CD4-positive, alpha-beta T cell treated with Interleukin-17A for 1 hour (primary cell): ENCODE results near the gene C5.
A peak's percentile ranks its signal among the peaks of the same experiment; 100 is the strongest.

ENCODE experiments used
- DNase-seq: peaks from one replicate; pipeline ENCODE4 v3.0.0-alpha.2; 2020

Gene C5

DNA sequence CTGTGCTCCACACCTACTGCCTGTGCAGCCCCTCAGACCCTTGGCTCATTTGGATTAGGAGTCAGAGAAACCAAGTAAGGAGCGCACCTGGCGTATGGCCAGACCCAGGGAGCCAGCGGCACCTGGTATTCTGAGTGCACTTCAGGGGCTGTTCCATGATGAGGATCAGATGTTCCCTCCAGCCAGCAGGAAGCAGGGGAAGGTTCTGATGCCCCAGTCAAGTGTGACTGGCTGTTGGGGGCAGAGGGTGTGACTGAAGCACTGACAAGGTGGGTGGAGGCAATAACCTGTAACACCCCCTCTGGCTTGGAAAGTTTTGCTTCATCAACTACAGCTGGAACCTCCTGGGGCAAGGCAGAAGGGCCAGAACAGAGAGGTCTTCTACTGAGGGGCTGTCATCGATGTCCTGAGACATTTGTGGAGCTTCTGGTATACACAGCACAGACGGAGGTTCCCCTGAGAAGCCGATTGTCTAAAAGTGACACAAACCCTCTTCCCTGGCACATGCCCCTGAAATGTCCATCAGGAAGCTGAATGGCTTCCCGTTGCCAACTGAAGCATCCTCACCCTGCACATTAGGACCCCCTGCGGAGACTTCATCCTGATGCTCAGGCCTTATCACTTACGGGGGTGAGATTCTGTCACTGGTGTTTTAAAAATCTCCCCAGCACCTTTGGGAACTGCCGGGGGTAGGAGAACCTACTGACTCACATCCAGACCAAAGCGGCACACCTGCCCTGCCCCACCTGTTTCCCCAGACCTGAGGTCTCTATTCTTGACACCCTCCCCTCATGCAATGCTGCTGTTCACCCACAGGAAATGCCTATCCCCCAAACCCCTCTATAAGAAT lies 144.5 kb downstream of the C5 start:
- peak; percentile 54 for DNase-seq

DNA sequence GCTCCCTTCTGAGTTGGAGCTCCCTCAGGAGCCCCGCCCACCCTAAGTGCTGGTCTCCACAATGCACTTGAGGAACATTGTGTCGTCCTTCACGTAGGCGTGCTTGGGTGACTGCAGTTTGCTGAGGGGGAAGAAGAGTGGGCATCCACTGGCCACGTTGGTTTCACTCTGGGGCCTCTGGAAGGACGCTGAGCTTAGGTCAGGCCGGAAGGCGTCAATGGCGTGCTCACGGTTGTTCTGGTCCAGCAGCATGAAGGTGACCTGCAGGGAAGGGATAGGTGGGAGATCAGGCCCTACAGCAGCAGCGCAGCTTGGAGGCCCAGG lies 145.1 kb downstream of the C5 start:
- no peak for DNase-seq

DNA sequence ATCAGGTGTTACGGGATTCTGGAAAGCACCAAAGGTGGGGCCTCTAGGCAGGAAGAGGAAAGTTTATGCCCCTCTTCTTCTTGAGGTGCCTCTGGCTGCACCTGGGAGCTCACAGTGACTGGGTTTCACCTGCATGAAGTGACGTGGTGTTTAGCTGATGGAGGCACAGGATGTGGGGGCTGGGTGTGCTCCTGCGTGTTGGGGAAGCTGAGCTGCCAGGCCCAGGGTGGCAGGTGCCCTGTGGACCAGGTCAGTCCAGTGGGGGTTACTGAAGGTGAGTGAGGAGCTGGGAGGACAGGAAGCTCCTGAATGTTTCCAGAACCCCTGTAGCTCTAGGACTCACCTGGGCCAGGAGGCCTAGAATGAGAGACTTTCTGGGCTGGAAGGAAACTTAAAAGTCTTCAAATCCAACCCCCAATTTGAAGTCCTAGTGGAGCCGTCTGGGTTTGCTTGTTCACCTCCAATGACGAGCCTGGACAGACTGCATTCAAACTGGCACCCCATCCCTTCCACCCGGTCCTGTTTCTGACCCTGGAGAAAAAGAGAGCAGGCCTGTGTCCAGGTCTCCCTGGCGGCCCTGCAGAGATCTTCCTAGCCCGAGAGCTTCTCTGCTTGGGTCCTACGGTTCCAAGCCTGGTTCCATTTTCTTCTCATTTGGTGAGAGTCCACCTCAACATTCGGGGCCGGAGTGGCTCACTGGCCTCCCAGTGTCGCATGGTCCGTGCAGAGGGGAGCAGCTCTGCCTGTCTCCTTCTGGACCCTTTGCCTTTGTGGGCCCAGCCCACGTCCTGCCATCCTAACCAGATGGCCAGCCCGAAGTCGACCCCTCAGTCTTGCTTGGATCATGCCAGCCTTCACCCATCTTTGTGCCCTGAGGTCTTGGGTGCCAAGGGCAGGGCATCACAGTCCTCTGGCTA lies 145.8 kb downstream of the C5 start:
- DNase-seq = peak; percentile 84

DNA sequence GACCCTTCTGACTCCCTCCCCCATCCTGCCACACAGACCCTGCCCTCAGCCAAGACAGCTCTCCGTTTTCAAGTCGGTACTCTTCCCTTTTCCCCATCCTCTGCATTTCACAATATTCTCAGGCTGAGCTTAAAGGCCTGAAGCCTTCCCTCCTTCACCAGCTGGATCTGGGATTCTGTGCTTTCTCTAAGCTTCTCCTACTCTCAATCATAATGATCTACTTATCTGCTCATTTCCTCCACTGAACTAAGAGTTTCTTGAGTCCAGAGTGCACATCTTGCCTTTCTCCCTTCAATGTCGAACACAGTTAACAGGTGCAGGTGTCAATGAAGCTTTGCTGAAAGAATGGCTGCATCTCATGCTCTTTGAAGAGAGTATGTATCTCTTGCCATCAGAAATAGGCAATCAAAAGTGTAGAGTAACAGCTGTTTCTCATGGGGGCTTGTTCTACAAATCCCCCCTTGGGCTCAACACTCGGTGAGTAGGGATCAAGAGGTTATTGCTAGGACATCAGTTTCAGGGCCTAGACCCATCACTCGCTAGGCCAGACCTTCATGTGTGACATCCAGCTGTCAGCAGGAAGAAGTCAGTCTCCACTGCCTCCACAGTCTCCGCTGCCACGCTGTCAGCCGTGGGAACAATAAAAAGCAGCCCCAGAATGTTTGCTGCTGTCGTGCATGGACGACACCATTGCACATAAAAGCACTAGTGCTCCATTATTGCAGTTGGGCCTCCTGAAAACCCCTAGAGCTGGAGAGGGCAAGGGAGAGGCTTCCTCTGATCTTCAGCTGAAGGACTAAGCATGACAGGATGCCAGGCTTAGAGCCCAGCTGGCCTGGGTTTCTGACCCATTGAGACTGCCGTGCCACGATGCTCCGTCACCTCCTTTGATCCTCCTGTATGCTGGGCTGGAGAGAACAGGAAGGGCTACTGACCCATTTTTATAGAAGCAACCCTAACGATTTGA lies 147.2 kb downstream of the C5 start:
- DNase-seq = peak; percentile 42
